ENCODE measurements around the gene ST3GAL6.
A peak's percentile ranks its signal among the peaks of the same experiment; 100 is the strongest.

DNA sequence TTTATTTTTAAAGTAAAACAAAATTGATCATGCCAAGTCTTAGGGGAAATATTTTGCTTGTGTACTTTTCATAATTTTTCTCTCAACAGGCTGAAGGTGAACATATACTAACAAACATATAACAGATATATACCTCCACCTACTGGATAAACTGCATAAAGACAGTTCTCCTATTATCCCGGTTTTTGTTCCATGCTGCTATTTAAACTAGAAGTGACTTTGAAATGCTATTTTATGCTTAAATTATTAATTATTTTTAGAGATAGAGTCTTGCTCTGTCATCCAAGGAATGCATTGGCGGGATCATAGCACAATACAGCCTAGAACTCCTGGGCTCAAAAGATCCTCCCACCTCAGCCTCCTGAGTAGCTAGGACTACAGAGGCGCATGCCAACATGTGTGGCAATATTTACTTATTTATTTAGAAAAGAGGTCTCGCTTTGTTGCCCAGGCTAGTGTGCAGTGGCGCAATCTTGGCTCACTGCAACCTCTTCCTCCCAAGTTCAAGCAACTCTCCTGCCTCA is 49.8 kb downstream of the ST3GAL6 start:
- TF ChIP-seq, protein P1, sequence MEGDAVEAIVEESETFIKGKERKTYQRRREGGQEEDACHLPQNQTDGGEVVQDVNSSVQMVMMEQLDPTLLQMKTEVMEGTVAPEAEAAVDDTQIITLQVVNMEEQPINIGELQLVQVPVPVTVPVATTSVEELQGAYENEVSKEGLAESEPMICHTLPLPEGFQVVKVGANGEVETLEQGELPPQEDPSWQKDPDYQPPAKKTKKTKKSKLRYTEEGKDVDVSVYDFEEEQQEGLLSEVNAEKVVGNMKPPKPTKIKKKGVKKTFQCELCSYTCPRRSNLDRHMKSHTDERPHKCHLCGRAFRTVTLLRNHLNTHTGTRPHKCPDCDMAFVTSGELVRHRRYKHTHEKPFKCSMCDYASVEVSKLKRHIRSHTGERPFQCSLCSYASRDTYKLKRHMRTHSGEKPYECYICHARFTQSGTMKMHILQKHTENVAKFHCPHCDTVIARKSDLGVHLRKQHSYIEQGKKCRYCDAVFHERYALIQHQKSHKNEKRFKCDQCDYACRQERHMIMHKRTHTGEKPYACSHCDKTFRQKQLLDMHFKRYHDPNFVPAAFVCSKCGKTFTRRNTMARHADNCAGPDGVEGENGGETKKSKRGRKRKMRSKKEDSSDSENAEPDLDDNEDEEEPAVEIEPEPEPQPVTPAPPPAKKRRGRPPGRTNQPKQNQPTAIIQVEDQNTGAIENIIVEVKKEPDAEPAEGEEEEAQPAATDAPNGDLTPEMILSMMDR (IDR thresholded peaks at IDR 0.05), result peak in 4 of 6 experiments; percentile 41 to 77 (median 65)
- no peak for TF ChIP-seq POLR2A (IDR thresholded peaks at IDR 0.05)

Measured in thyroid gland (tissue), 4 donors.